GM12891 (cell line): ENCODE results near the gene S100A6.

Experiments used
- PAX5 ChIP-seq: IDR thresholded peaks from 2 replicates; pipeline ENCODE4 v1.6.1; 2011; ENCODE audit warnings: low read length, moderate library complexity, mild to moderate bottlenecking; ENCODE audit not compliant: insufficient read depth, severe bottlenecking
- POLR2A ChIP-seq: IDR thresholded peaks from 2 replicates; pipeline ENCODE4 v1.6.1; 2011; ENCODE audit warnings: low read depth, low read length, control low read depth
- POLR2AphosphoS5 ChIP-seq: IDR thresholded peaks from 2 replicates; pipeline ENCODE4 v1.6.1; 2011; ENCODE audit warnings: low read depth, low read length, control low read depth
- POU2F2 ChIP-seq: IDR thresholded peaks from 2 replicates; pipeline ENCODE4 v1.6.1; 2011; ENCODE audit warnings: low read depth, mild to moderate bottlenecking, control low read depth, low read length, moderate library complexity
- TAF1 ChIP-seq: IDR thresholded peaks from 2 replicates; pipeline ENCODE4 v1.6.1; 2011; ENCODE audit warnings: low read depth, low read length, control low read depth

DNA sequence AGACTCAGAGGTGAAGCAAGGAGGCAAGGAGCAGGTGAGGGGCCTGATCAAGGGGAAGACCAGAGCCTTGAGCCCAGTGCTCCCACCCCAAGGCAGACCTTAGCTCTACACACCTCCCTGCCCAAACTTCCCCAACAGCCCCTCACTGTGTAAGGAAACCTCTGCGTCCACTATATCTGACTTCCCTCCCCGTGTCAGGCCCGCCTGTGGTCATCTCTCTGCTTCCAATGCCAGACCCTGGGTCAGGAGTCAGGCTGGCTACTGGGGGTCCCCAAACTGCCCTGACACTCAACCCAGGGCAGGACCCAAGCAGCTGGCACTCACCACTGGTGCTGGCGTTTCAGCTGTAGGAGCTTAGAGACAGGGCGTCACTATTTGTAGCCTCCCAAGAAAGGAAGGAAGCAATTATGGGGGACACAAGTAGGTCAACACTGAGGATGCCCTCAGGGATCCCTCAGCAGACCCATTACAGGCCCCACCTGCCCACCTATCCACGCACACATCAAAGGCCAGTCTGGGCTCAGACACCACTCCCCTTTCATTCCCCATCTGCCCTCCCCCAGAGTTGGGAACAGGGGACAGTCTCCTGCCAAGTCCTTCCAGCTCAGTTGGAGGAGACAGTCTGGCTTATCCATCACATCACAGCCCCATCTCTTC lies 14.1 kb upstream of the S100A6 start:
- TF ChIP-seq TAF1 (no peak), POLR2AphosphoS5 (no peak), POLR2A (no peak), PAX5 (no peak), POU2F2 (no peak)
